Thymus (tissue), 2 donors: ENCODE data around the gene KRTAP10-3. TPM values are rescaled to one million over a fixed set of nuclear protein-coding genes. Genes with fewer than 3 reads are reported as not detected.

Experiments used
- polyA plus RNA-seq: library from polyadenylated mRNA; stranded (reverse); fragments of 200-250 nt; gene quantifications from one replicate; pipeline ENCODE4 v1.2.3, GENCODE V29; 2013
- total RNA-seq: library from RNA; stranded (reverse); fragments of 120-200 nt; gene quantifications from one replicate; pipeline ENCODE4 v1.2.4, GENCODE V29; 2013
- donor health status: healthy.

The KRTAP10-3 gene
- total and polyA plus RNA-seq, 2 donors: not detected

Other genes with a start within 250 kb of the KRTAP10-3 start
- gene CFAP410, start 219.4 kb downstream of the KRTAP10-3 start, total RNA-seq: 15.3 TPM
- gene CFAP410, start 219.4 kb downstream of the KRTAP10-3 start, polyA plus RNA-seq: 62.5 TPM
- gene TRPM2, start 205.2 kb downstream of the KRTAP10-3 start, total RNA-seq: 2.7 TPM
- gene TRPM2, start 205.2 kb downstream of the KRTAP10-3 start, polyA plus RNA-seq: 9.4 TPM
- 0.24 TPM for gene LRRC3, start 103.3 kb downstream of the KRTAP10-3 start, total RNA-seq
- 0.55 TPM for gene LRRC3, start 103.3 kb downstream of the KRTAP10-3 start, polyA plus RNA-seq
- not detected for gene KRTAP10-1, start 18.6 kb downstream of the KRTAP10-3 start, total RNA-seq
- gene KRTAP10-1, start 18.6 kb downstream of the KRTAP10-3 start, polyA plus RNA-seq: not detected
- not detected for gene KRTAP10-2, start 7.3 kb downstream of the KRTAP10-3 start, total RNA-seq
- gene KRTAP10-2, start 7.3 kb downstream of the KRTAP10-3 start, polyA plus RNA-seq: not detected
- not detected for gene KRTAP10-4, start 14.9 kb upstream of the KRTAP10-3 start, total RNA-seq
- not detected for gene KRTAP10-4, start 14.9 kb upstream of the KRTAP10-3 start, polyA plus RNA-seq
- not detected for gene KRTAP10-5, start 21.8 kb upstream of the KRTAP10-3 start, total RNA-seq
- gene KRTAP10-5, start 21.8 kb upstream of the KRTAP10-3 start, polyA plus RNA-seq: not detected
- gene KRTAP10-6, start 33.7 kb upstream of the KRTAP10-3 start, total RNA-seq: not detected
- gene KRTAP10-6, start 33.7 kb upstream of the KRTAP10-3 start, polyA plus RNA-seq: not detected
- gene KRTAP10-7, start 41.8 kb upstream of the KRTAP10-3 start, total RNA-seq: not detected
- not detected for gene KRTAP10-7, start 41.8 kb upstream of the KRTAP10-3 start, polyA plus RNA-seq
- not detected for gene KRTAP10-8, start 53.3 kb upstream of the KRTAP10-3 start, total RNA-seq
- gene KRTAP10-8, start 53.3 kb upstream of the KRTAP10-3 start, polyA plus RNA-seq: not detected
- gene KRTAP10-9, start 68.3 kb upstream of the KRTAP10-3 start, total RNA-seq: not detected
- gene KRTAP10-9, start 68.3 kb upstream of the KRTAP10-3 start, polyA plus RNA-seq: not detected
- gene KRTAP10-10, start 78.6 kb upstream of the KRTAP10-3 start, total RNA-seq: not detected
- gene KRTAP10-10, start 78.6 kb upstream of the KRTAP10-3 start, polyA plus RNA-seq: not detected
- not detected for gene KRTAP10-11, start 87.6 kb upstream of the KRTAP10-3 start, total RNA-seq
- gene KRTAP10-11, start 87.6 kb upstream of the KRTAP10-3 start, polyA plus RNA-seq: not detected
- gene KRTAP12-4, start 95.9 kb upstream of the KRTAP10-3 start, total RNA-seq: not detected
- not detected for gene KRTAP12-4, start 95.9 kb upstream of the KRTAP10-3 start, polyA plus RNA-seq
- not detected for gene KRTAP12-3, start 99.1 kb upstream of the KRTAP10-3 start, total RNA-seq
- gene KRTAP12-3, start 99.1 kb upstream of the KRTAP10-3 start, polyA plus RNA-seq: not detected
- gene KRTAP12-2, start 108.1 kb upstream of the KRTAP10-3 start, total RNA-seq: not detected
- gene KRTAP12-2, start 108.1 kb upstream of the KRTAP10-3 start, polyA plus RNA-seq: not detected
- not detected for gene KRTAP12-1, start 123.4 kb upstream of the KRTAP10-3 start, total RNA-seq
- not detected for gene KRTAP12-1, start 123.4 kb upstream of the KRTAP10-3 start, polyA plus RNA-seq
- not detected for gene KRTAP10-12, start 138.4 kb upstream of the KRTAP10-3 start, total RNA-seq
- gene KRTAP10-12, start 138.4 kb upstream of the KRTAP10-3 start, polyA plus RNA-seq: not detected
- 0.38 TPM for gene TSPEAR, start 152.8 kb upstream of the KRTAP10-3 start, total RNA-seq
- gene TSPEAR, start 152.8 kb upstream of the KRTAP10-3 start, polyA plus RNA-seq: 0.07 TPM
- gene UBE2G2, start 243.0 kb upstream of the KRTAP10-3 start, total RNA-seq: 32.8 TPM
- gene UBE2G2, start 243.0 kb upstream of the KRTAP10-3 start, polyA plus RNA-seq: 67.6 TPM